HepG2 (cell line): ENCODE results near the gene HNRNPM. TPM values are rescaled to one million over a fixed set of nuclear protein-coding genes. Genes with fewer than 3 reads are reported as not detected.

Experiments
- ATAC-seq: fragments of 200-7000 bp; cut with Tn5 transposase; 3 replicates; pipeline ENCODE4 v1.9.1; 2020; ENCODE audit warnings: mild to moderate bottlenecking, moderate library complexity
- BruUV-seq: library from RNA; stranded (reverse); fragments of 400-500 nt; replicated peaks from 2 replicates; lab custom pipeline; 2021; lab: Mats Ljungman, UMichigan
- CTCF ChIA-PET: fragments of 300-600 bp; formaldehyde crosslinking; extraction: SDS; loops from one replicate; lab custom pipeline; 2021; ENCODE audit warnings: low total read pairs, inconsistent platforms, low intra/inter-chr PET ratio; lab: Yijun Ruan, JAX
- POLR2A ChIA-PET: fragments of 350-600 bp; sonication (Branson Sonifier 250); formaldehyde crosslinking; loops from one replicate; lab custom pipeline; 2020; ENCODE audit warnings: antibody characterized with exemption, inconsistent platforms; lab: Yijun Ruan, JAX
- DNase-seq: peaks from one replicate; pipeline ENCODE4 v3.0.0-alpha.2; 2015; ENCODE audit warnings: low spot score
- FAIRE-seq: peaks from 3 replicates; lab custom pipeline; 2011; peaks lifted over from hg19 to GRCh38; lab: Jason Lieb, UNC
- H2AFZ ChIP-seq: one replicate; pipeline ENCODE4 v1.6.1; 2011; ENCODE audit warnings: low read length, inconsistent platforms
- H3K27ac ChIP-seq: fragments of 300-600 bp; 3 replicates; pipeline ENCODE4 v1.8.0; 2011; ENCODE audit warnings: mixed run types, mild to moderate bottlenecking, mixed read lengths, low read length, inconsistent platforms; ENCODE audit not compliant: insufficient read depth; ENCODE audit errors: extremely low read length
- H3K27me3 ChIP-seq, 2 experiments: fragments of 200-600 bp in 1 of 2; 2 replicates in 1 of 2; 3 replicates in 1 of 2; pipeline versions ENCODE4 v1.6.0 to v1.8.0; 2011; ENCODE audit warnings: low read length in 2 of 2, mild to moderate bottlenecking in 2 of 2, moderate library complexity in 2 of 2, inconsistent platforms in 1 of 2; ENCODE audit not compliant: insufficient read depth in 2 of 2, control insufficient read depth in 1 of 2
- H3K36me3 ChIP-seq, 2 experiments: fragments of 200-600 bp in 1 of 2; replicated peaks in 1 of 2; 2 replicates in 1 of 2; 3 replicates in 1 of 2; pipeline versions ENCODE4 v1.5.1 to v1.8.0; 2011; ENCODE audit warnings: low read length in 2 of 2, inconsistent platforms in 1 of 2; ENCODE audit not compliant: insufficient read depth in 2 of 2, control insufficient read depth in 1 of 2
- H3K4me1 ChIP-seq: 2 replicates; pipeline ENCODE4 v1.5.1; 2012; ENCODE audit warnings: low read length, inconsistent platforms; ENCODE audit not compliant: insufficient read depth
- H3K4me2 ChIP-seq: 2 replicates; pipeline ENCODE4 v1.6.0; 2011; ENCODE audit warnings: low read depth, low read length, inconsistent platforms
- H3K4me3 ChIP-seq, 3 experiments: fragments of 200-600 bp in 1 of 3; sonication (generic), shearing (Covaris generic) in 1 of 3; replicated peaks in 1 of 3; 2 replicates each; pipeline ENCODE4 v1.5.1; 2011 to 2016; ENCODE audit warnings: low read length in 3 of 3, inconsistent platforms in 2 of 3, low read depth in 2 of 3, mild to moderate bottlenecking in 2 of 3, control low read depth in 1 of 3, mixed read lengths in 1 of 3; ENCODE audit not compliant: insufficient read depth in 1 of 3
- H3K79me2 ChIP-seq: one replicate; pipeline ENCODE4 v1.6.1; 2011; ENCODE audit warnings: low read length, inconsistent platforms; ENCODE audit not compliant: insufficient read depth
- H3K9ac ChIP-seq: 2 replicates; pipeline ENCODE4 v1.6.0; 2011; ENCODE audit warnings: mild to moderate bottlenecking, low read depth, low read length, inconsistent platforms; ENCODE audit not compliant: insufficient read depth
- H3K9me3 ChIP-seq: 2 replicates; pipeline ENCODE4 v1.5.1; 2012; ENCODE audit warnings: mild to moderate bottlenecking, low read length
- H4K20me1 ChIP-seq: 2 replicates; pipeline ENCODE4 v1.6.0; 2011; ENCODE audit warnings: inconsistent platforms, mild to moderate bottlenecking, low read length, moderate library complexity; ENCODE audit not compliant: insufficient read depth
- ISL2 ChIP-seq: sonication (generic); formaldehyde crosslinking; IDR thresholded peaks from 2 replicates; pipeline ENCODE4 v1.5.0; 2020; ENCODE audit warnings: missing genetic modification reagents
- REL ChIP-seq: sonication (generic); formaldehyde crosslinking; conservative IDR thresholded peaks from 2 replicates; pipeline ENCODE4 v1.8.0; 2022; ENCODE audit warnings: mild to moderate bottlenecking, missing genetic modification reagents, moderate library complexity
- RFX3 ChIP-seq: IDR thresholded peaks from 2 replicates; pipeline ENCODE4 v1.6.1; 2016; ENCODE audit warnings: missing biosample characterization, missing genetic modification reagents
- RXRA ChIP-seq: sonication (generic); formaldehyde crosslinking; IDR thresholded peaks from 2 replicates; pipeline ENCODE4 v1.5.1; 2020; ENCODE audit warnings: missing genetic modification reagents
- SMAD9 ChIP-seq: sonication (generic); formaldehyde crosslinking; IDR thresholded peaks from 2 replicates; pipeline ENCODE4 v1.5.1; 2020; ENCODE audit warnings: mild to moderate bottlenecking, missing genetic modification reagents
- ZBTB7B ChIP-seq: sonication (generic); formaldehyde crosslinking; IDR thresholded peaks from 2 replicates; pipeline ENCODE4 v1.4.0; 2020; ENCODE audit warnings: missing genetic modification reagents
- ZFP41 ChIP-seq: sonication (generic); formaldehyde crosslinking; IDR thresholded peaks from 2 replicates; pipeline ENCODE4 v1.4.0; 2020; ENCODE audit warnings: mild to moderate bottlenecking, missing genetic modification reagents, borderline replicate concordance
- ZFP62 ChIP-seq: sonication (generic); formaldehyde crosslinking; IDR thresholded peaks from 2 replicates; pipeline ENCODE4 v1.4.0; 2020; ENCODE audit warnings: missing genetic modification reagents
- ZMAT3 ChIP-seq: sonication (generic); formaldehyde crosslinking; conservative IDR thresholded peaks from 2 replicates; pipeline ENCODE4 v1.7.0; 2021; ENCODE audit warnings: missing genetic modification reagents
- ZNF225 ChIP-seq: sonication (generic); formaldehyde crosslinking; IDR thresholded peaks from 2 replicates; pipeline ENCODE4 v1.4.0; 2020; ENCODE audit warnings: mild to moderate bottlenecking, missing genetic modification reagents
- ZNF326 ChIP-seq: sonication (generic); formaldehyde crosslinking; IDR thresholded peaks from 2 replicates; pipeline ENCODE4 v1.4.0; 2020; ENCODE audit warnings: missing genetic modification reagents, borderline replicate concordance
- WGBS: methylation state at CpG from one replicate; pipeline ENCODE4 v1.1.6; 2017; ENCODE audit warnings: low lambda C conversion rate; 5-methylcytosine and 5-hydroxymethylcytosine counted together
- in situ Hi-C: cut with HindIII; loops from 2 replicates; pipeline ENCODE4 v1.10.0; 2017; ENCODE audit warnings: low pct_unique_long_range_greater_than_20kb; ENCODE audit not compliant: extremely low pct_ligation_motif_present
- intact Hi-C: fragments of 100-400 bp; cut with micrococcal nuclease; formaldehyde crosslinking; loops from one replicate; pipeline ENCODE4 v1.10.0; 2022; ENCODE audit not compliant: unreplicated experiment
- polyA plus RNA-seq, 8 experiments: library from polyadenylated mRNA; depleted of rRNA in 3 of 8; stranded (reverse) in 7 of 8; unstranded in 1 of 8; fragments of >200 nt; fragmentation: Illumina TruSeq in 4 of 8; extraction: Trizol in 4 of 8; gene quantifications; 2 replicates each; pipeline versions ENCODE4 v1.2.1 to v1.2.3, GENCODE V29; 2011 to 2016; ENCODE audit warnings: low read depth in 4 of 8, missing spikeins in 1 of 8, mixed read lengths in 1 of 8; ENCODE audit not compliant: insufficient read depth in 1 of 8
- total RNA-seq, 5 experiments: library from RNA; depleted of rRNA; stranded (reverse); fragments of >200 nt; fragmentation: Illumina TruSeq; extraction: Trizol; gene quantifications; 2 replicates each; pipeline ENCODE4 v1.2.3, GENCODE V29; 2016; ENCODE audit warnings: low read depth in 1 of 5
- TF ChIP-seq, protein P1 (sequence below): sonication (generic); formaldehyde crosslinking; conservative IDR thresholded peaks from 2 replicates; pipeline ENCODE4 v1.4.0; 2020; ENCODE audit warnings: missing genetic modification reagents
- TF ChIP-seq, protein P2 (sequence below): sonication (generic); formaldehyde crosslinking; IDR thresholded peaks from 2 replicates; pipeline ENCODE4 v1.5.0; 2020; ENCODE audit warnings: mild to moderate bottlenecking, missing genetic modification reagents
- TF ChIP-seq, protein P3 (sequence below): sonication (generic); formaldehyde crosslinking; IDR thresholded peaks from 2 replicates; pipeline ENCODE4 v1.5.1; 2020; ENCODE audit warnings: mild to moderate bottlenecking, missing genetic modification reagents, moderate library complexity
- TF ChIP-seq, protein P4 (sequence below): sonication (generic); formaldehyde crosslinking; conservative IDR thresholded peaks from 2 replicates; pipeline ENCODE4 v1.5.0; 2020; ENCODE audit warnings: missing genetic modification reagents

HNRNPM gene
- total and polyA plus RNA-seq, 2 of the 13 experiments (the other 11 are each of a cell fraction or from before 2014, with no cell fraction given): 56.7 to 102 TPM

DNA sequence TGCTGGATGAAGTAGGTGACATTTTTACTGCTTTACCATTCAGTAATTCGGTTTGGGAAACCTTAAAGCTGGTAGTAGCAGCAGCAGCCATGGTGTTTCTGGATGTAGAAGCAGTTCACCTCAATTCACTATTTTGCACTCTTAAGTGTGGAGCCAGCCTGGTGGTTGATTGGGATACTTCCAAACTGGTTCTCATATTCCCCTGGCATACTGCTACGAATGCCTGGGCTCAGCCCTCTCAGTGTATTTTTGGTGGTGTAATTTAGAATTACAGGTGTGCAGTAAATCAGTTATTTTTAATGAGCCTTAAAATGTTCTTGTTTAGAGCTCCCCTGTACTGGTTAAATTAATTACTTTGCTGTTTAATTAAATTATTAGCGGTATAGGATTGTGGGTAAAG is 12.4 kb downstream of the HNRNPM start:
- BruUV-seq: no TSS peak
- Histone ChIP-seq H3K27ac (no peak overlapping the region), H3K9ac (no peak overlapping the region), H3K9me3 (no peaks in the 10 kb centered on the region), H3K27me3 (no peaks in the 10 kb centered on the region), H2AFZ (no peak overlapping the region), H4K20me1 (peaks cover 96% of the 10 kb centered on the region), H3K36me3 (peaks cover 22 to 66% of the 10 kb centered on the region in 2 experiments), H3K4me3 (no peak overlapping the region), H3K4me2 (no peak overlapping the region), H3K4me1 (peaks cover 62% of the 10 kb centered on the region), H3K79me2 (peaks cover 100% of the 10 kb centered on the region)
- 96% methylated on average over 3 of the region's 3 CpGs for WGBS
- CTCF ChIA-PET: no interaction called here
- TF ChIP-seq ZMAT3 (CRISPR knock-in tag): no peak
- no peak for TF ChIP-seq ZNF225 (CRISPR knock-in tag)
- TF ChIP-seq, protein P1, sequence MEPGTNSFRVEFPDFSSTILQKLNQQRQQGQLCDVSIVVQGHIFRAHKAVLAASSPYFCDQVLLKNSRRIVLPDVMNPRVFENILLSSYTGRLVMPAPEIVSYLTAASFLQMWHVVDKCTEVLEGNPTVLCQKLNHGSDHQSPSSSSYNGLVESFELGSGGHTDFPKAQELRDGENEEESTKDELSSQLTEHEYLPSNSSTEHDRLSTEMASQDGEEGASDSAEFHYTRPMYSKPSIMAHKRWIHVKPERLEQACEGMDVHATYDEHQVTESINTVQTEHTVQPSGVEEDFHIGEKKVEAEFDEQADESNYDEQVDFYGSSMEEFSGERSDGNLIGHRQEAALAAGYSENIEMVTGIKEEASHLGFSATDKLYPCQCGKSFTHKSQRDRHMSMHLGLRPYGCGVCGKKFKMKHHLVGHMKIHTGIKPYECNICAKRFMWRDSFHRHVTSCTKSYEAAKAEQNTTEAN: no peak
- no peak for TF ChIP-seq SMAD9 (CRISPR knock-in tag)
- TF ChIP-seq ZFP62 (CRISPR knock-in tag): no peak
- TF ChIP-seq ZFP41 (CRISPR knock-in tag): no peak
- no peak for TF ChIP-seq ZNF326 (CRISPR knock-in tag)
- no peak for TF ChIP-seq ISL2
- TF ChIP-seq, protein P2, sequence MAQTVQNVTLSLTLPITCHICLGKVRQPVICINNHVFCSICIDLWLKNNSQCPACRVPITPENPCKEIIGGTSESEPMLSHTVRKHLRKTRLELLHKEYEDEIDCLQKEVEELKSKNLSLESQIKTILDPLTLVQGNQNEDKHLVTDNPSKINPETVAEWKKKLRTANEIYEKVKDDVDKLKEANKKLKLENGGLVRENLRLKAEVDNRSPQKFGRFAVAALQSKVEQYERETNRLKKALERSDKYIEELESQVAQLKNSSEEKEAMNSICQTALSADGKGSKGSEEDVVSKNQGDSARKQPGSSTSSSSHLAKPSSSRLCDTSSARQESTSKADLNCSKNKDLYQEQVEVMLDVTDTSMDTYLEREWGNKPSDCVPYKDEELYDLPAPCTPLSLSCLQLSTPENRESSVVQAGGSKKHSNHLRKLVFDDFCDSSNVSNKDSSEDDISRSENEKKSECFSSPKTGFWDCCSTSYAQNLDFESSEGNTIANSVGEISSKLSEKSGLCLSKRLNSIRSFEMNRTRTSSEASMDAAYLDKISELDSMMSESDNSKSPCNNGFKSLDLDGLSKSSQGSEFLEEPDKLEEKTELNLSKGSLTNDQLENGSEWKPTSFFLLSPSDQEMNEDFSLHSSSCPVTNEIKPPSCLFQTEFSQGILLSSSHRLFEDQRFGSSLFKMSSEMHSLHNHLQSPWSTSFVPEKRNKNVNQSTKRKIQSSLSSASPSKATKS (CRISPR knock-in tag): no peak
- TF ChIP-seq RFX3 (CRISPR knock-in tag): no peak
- TF ChIP-seq, protein P3, sequence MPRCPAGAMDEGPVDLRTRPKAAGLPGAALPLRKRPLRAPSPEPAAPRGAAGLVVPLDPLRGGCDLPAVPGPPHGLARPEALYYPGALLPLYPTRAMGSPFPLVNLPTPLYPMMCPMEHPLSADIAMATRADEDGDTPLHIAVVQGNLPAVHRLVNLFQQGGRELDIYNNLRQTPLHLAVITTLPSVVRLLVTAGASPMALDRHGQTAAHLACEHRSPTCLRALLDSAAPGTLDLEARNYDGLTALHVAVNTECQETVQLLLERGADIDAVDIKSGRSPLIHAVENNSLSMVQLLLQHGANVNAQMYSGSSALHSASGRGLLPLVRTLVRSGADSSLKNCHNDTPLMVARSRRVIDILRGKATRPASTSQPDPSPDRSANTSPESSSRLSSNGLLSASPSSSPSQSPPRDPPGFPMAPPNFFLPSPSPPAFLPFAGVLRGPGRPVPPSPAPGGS (CRISPR knock-in tag): no peak
- TF ChIP-seq, protein P4, sequence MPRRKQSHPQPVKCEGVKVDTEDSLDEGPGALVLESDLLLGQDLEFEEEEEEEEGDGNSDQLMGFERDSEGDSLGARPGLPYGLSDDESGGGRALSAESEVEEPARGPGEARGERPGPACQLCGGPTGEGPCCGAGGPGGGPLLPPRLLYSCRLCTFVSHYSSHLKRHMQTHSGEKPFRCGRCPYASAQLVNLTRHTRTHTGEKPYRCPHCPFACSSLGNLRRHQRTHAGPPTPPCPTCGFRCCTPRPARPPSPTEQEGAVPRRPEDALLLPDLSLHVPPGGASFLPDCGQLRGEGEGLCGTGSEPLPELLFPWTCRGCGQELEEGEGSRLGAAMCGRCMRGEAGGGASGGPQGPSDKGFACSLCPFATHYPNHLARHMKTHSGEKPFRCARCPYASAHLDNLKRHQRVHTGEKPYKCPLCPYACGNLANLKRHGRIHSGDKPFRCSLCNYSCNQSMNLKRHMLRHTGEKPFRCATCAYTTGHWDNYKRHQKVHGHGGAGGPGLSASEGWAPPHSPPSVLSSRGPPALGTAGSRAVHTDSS: no peak
- no peak for TF ChIP-seq ZBTB7B (CRISPR knock-in tag)
- TF ChIP-seq REL (CRISPR knock-in tag): no peak
- no peak for TF ChIP-seq RXRA (CRISPR knock-in tag)
- POLR2A ChIA-PET: interaction anchor here (1.5 to 1.8 kb wide), 2 partner anchors 10 to 37 kb away, joined by 4 read pairs; no protein-coding TSS in a partner anchor
- ATAC-seq (no peak), FAIRE-seq (no peak), DNase-seq (no peak)
- in situ Hi-C loops: no loop called here
- intact Hi-C loops: no loop called here
